T-helper 1 cell treated with Interleukin-12 subunit alpha and Interleukin-12 subunit beta and Interleukin-4 antibody, amounts not matched to agents 30 μg/mL and 1 μg/mL, for 36 hours (primary cell): ENCODE measurements around the gene NFIA.
A peak's percentile ranks its signal among the peaks of the same experiment; 100 is the strongest.
"Not testable (repeated sequence)": the region's sequence is repeated elsewhere in the genome, so short reads cannot be mapped to it uniquely, and the experiment has no call there.

Experiments used
- H3K27ac Mint-ChIP-seq: one replicate; pipeline ENCODE4 v1.8.0; 2021; ENCODE audit warnings: mild to moderate bottlenecking, mixed read lengths
- H3K27me3 Mint-ChIP-seq: one replicate; pipeline ENCODE4 v1.8.0; 2021; ENCODE audit warnings: low read depth, mixed read lengths
- H3K36me3 Mint-ChIP-seq: one replicate; pipeline ENCODE4 v1.8.0; 2021; ENCODE audit warnings: low read depth, mixed read lengths
- H3K4me1 Mint-ChIP-seq: one replicate; pipeline ENCODE4 v1.8.0; 2021; ENCODE audit warnings: low read depth, mixed read lengths
- H3K4me3 Mint-ChIP-seq: one replicate; pipeline ENCODE4 v1.8.0; 2021; ENCODE audit warnings: mild to moderate bottlenecking, moderate library complexity, mixed read lengths
- H3K9me3 Mint-ChIP-seq: one replicate; pipeline ENCODE4 v1.8.0; 2021; ENCODE audit warnings: mixed read lengths

The NFIA gene

DNA sequence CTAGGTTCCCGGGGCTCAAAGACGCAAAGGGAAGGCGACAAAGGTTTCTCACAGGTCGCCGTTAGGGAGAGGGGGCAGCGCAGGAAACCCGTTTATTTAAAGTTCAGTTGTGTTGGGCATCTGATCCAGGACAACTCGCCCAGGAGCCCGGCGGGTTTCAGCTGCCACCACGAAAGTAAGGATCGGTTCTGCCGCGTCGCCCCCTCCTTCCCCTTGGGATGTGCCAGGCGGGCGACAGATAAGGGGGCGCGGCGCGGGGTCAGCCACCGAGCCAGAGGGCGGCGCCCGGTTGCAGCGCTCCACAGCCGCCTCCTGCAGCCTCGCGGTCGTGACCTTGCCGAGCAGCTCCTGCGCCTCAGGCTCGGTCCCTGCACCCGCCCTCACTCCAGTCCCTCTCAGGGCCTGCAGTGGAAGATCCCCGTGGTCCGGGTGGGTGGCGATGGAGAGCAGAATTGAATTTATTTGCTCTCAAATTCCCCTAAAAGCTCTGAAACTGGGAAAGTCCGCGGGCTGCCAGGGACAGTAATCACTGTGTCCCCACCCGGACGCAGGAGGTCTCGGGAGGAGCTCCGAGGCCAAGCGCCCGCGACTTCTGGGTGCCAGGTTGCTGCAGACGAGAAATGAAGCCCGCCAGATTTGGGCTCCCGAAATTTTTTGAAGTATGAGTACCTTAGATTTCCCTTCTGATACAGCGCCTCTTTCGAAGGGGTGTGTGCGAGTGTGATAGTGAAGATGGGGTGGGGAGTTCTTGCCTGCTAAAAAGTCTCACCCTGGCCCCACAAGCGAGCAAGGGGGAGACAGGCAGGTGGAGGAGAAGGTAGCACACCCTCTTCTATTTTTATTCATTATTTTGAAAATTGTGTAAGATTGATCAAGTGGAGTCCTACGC lies 28.4 kb upstream of the NFIA start:
- Mint-ChIP-seq H3K9me3 (no peaks in the 10 kb centered on the region), H3K27me3 (peaks cover 78% of the 10 kb centered on the region), H3K36me3 (no peaks in the 10 kb centered on the region), H3K27ac (peak overlapping the region; percentile 41), H3K4me3 (peak overlapping the region; percentile 84), H3K4me1 (peaks cover 31% of the 10 kb centered on the region)

- Mint-ChIP-seq H3K27me3 (peaks cover 84% of the 10 kb centered on the region), H3K9me3 (no peaks in the 10 kb centered on the region), H3K36me3 (no peaks in the 10 kb centered on the region), H3K27ac (no peak overlapping the region), H3K4me1 (peaks cover 31% of the 10 kb centered on the region), H3K4me3 (no peak overlapping the region)
These were observed 27.8 kb upstream of the NFIA start for GRCh38 chr1:61054601-61054993.

GRCh38 chr1:61055110-61055614 lies 27.2 kb upstream of the NFIA start:
- no peaks in the 10 kb centered on the region for H3K36me3 Mint-ChIP-seq
- H3K27ac Mint-ChIP-seq = no peak overlapping the region
- peaks cover 88% of the 10 kb centered on the region for H3K27me3 Mint-ChIP-seq
- peaks cover 31% of the 10 kb centered on the region for H3K4me1 Mint-ChIP-seq
- no peak overlapping the region for H3K4me3 Mint-ChIP-seq
- no peaks in the 10 kb centered on the region for H3K9me3 Mint-ChIP-seq

- Mint-ChIP-seq H3K27me3 (peaks cover 92% of the 10 kb centered on the region), H3K36me3 (no peaks in the 10 kb centered on the region), H3K27ac (no peak overlapping the region), H3K4me3 (no peak overlapping the region), H3K9me3 (no peaks in the 10 kb centered on the region), H3K4me1 (peaks cover 30% of the 10 kb centered on the region)
These were observed 26.2 kb upstream of the NFIA start for GRCh38 chr1:61056196-61056572.

- Mint-ChIP-seq H3K27ac (peak overlapping the region; percentile 20), H3K36me3 (no peaks in the 10 kb centered on the region), H3K4me1 (peaks cover 29% of the 10 kb centered on the region), H3K4me3 (peak overlapping the region; percentile 77), H3K27me3 (peaks cover 88% of the 10 kb centered on the region), H3K9me3 (no peaks in the 10 kb centered on the region)
These were observed 25.6 kb upstream of the NFIA start for GRCh38 chr1:61056573-61057439.

GRCh38 chr1:61058483-61059245 lies 23.7 kb upstream of the NFIA start:
- peaks cover 69% of the 10 kb centered on the region for H3K27me3 Mint-ChIP-seq

GRCh38 chr1:61061601-61062000 lies 20.8 kb upstream of the NFIA start:
- H3K27ac Mint-ChIP-seq, H3K9me3 Mint-ChIP-seq, H3K4me1 Mint-ChIP-seq, H3K36me3 Mint-ChIP-seq, H3K4me3 Mint-ChIP-seq: not testable (repeated sequence)
- H3K27me3 Mint-ChIP-seq = peaks cover 55% of the 10 kb centered on the region

More at GRCh38 chr1:61058483-61059245, 23.7 kb upstream of the NFIA start:
- Mint-ChIP-seq H3K36me3 (no peaks in the 10 kb centered on the region), H3K4me3 (no peak overlapping the region), H3K4me1 (peaks cover 15% of the 10 kb centered on the region), H3K9me3 (no peaks in the 10 kb centered on the region), H3K27ac (no peak overlapping the region)

DNA sequence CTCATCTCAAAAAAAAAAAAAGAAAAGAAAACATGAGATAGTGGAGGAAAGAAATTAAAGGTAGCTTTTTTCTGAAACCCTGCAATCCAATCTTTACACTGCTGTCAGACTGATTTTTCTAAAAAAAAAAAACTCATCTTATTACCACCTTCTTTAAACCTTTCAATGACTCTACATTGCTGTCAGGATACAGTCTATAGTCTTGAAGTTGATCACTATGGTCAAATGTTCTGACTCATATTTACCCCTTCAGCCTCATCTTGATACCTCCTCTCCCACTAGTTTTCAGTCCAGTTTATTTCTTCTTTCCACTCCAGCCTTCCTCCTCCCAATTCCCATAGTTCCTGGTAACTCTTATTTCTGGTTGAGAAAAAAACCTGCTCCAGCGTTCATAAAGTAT lies 17.7 kb upstream of the NFIA start:
- Mint-ChIP-seq H3K36me3 (no peaks in the 10 kb centered on the region), H3K4me1 (no peaks in the 10 kb centered on the region), H3K9me3 (no peaks in the 10 kb centered on the region), H3K27me3 (peaks cover 36% of the 10 kb centered on the region), H3K4me3 (no peak overlapping the region), H3K27ac (no peak overlapping the region)

- peaks cover 40% of the 10 kb centered on the region for H3K27me3 Mint-ChIP-seq
- H3K4me3 Mint-ChIP-seq = no peak overlapping the region
- H3K27ac Mint-ChIP-seq = no peak overlapping the region
- no peaks in the 10 kb centered on the region for H3K9me3 Mint-ChIP-seq
- H3K4me1 Mint-ChIP-seq = no peaks in the 10 kb centered on the region
- no peaks in the 10 kb centered on the region for H3K36me3 Mint-ChIP-seq
These were observed 14.8 kb upstream of the NFIA start for GRCh38 chr1:61067446-61068019.

GRCh38 chr1:61070054-61070453 lies 12.3 kb upstream of the NFIA start:
- Mint-ChIP-seq H3K27ac (no peak overlapping the region), H3K36me3 (no peaks in the 10 kb centered on the region), H3K27me3 (peaks cover 36% of the 10 kb centered on the region), H3K9me3 (no peaks in the 10 kb centered on the region), H3K4me3 (no peak overlapping the region), H3K4me1 (no peaks in the 10 kb centered on the region)

DNA sequence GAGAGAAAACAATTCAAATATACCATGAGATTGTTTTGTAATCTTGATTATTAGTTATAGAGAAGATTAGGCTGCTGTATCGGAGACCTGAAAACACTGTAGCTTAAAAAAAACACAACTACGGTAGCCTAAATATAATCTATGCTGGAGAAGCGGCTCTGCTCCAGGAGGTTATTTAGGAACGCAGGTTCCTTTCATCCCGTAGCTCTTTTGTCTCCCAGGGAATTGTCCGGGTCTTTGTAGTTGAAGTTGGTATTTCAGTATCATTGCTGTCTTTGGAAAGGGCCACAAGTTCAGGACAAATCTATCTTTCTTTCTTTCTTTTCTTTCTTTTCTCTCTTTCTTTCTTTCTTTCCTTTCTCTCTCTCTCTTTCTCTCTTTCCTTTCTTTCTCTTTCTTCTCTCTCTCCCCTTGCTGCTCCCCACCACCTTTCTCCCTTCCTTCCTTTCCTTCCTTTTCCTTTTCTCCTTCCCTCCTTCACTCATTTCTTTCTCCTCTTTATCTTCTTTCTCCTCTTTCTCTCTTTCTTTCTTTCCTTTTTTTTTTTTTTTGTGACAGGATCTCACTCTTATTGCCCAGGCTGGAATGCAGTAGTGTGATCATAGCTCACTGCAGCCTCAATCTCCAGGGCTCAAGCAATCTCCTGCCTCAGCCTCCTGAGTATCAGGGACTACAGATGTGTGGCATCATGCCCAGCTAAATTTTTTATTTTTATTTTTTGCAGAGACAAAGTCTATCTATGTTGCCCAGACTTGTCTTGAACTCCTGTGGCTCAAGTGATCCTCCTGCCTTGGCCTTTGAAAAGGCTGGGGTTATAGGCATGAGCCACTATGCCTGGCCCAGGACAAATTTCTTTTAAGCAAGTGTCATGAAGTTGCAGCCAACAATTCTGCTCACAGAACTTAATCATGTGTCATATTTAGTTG lies 10.9 kb upstream of the NFIA start:
- H3K4me1 Mint-ChIP-seq = peaks cover 1% of the 10 kb centered on the region
- H3K27ac Mint-ChIP-seq = no peak overlapping the region
- H3K9me3 Mint-ChIP-seq = no peaks in the 10 kb centered on the region
- H3K36me3 Mint-ChIP-seq = peaks cover 1% of the 10 kb centered on the region
- H3K4me3 Mint-ChIP-seq = no peak overlapping the region
- peaks cover 33% of the 10 kb centered on the region for H3K27me3 Mint-ChIP-seq

DNA sequence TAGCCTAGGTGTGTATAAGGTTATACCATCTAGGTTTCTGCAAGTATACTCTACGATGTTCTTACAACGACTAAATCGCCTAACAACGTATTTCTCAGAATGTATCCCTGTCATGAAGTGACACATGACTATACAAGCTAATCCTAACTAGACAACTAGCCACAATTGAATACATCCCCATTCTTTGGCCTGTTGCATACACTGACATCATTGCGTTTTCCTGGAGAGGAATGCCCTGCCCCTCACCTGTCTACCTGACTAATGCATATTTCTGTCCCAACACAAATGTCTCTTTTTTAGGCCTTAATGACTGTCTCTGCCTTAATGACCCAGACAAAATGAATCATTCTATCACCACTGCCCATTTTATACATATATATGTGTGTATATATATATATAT lies 8.5 kb upstream of the NFIA start:
- no peak overlapping the region for H3K27ac Mint-ChIP-seq
- H3K27me3 Mint-ChIP-seq = peaks cover 39% of the 10 kb centered on the region
- H3K4me1 Mint-ChIP-seq = peaks cover 22% of the 10 kb centered on the region
- no peak overlapping the region for H3K4me3 Mint-ChIP-seq
- no peaks in the 10 kb centered on the region for H3K9me3 Mint-ChIP-seq
- peaks cover 2% of the 10 kb centered on the region for H3K36me3 Mint-ChIP-seq

GRCh38 chr1:61075833-61076232 lies 6.5 kb upstream of the NFIA start:
- not testable (repeated sequence) for H3K36me3 Mint-ChIP-seq, H3K9me3 Mint-ChIP-seq, H3K4me3 Mint-ChIP-seq, H3K27ac Mint-ChIP-seq
- Mint-ChIP-seq H3K27me3 (peaks cover 49% of the 10 kb centered on the region), H3K4me1 (peaks cover 28% of the 10 kb centered on the region)
